ENCODE measurements around the gene KANSL1L.

Gene KANSL1L

GRCh38 chr2:210054696-210055095 is 116.5 kb downstream of the KANSL1L start:
- DNase-seq = no peak

- no peak for DNase-seq
Observed at GRCh38 chr2:210050885-210051284, 120.3 kb downstream of the KANSL1L start.

- no peak for DNase-seq
Observed at GRCh38 chr2:210049831-210050230, 121.4 kb downstream of the KANSL1L start.

GRCh38 chr2:210046851-210047500 is 124.2 kb downstream of the KANSL1L start:
- no peak for DNase-seq

- DNase-seq = no peak
Observed at GRCh38 chr2:210038078-210038477, 133.1 kb downstream of the KANSL1L start.

- no peak for DNase-seq
Observed at GRCh38 chr2:210035679-210036078, 135.5 kb downstream of the KANSL1L start.

- no peak for DNase-seq
Observed at GRCh38 chr2:210034087-210034683, 137.0 kb downstream of the KANSL1L start.

- no peak for DNase-seq
Observed at GRCh38 chr2:210028178-210028577, 143.0 kb downstream of the KANSL1L start.

GRCh38 chr2:210027608-210028007 is 143.6 kb downstream of the KANSL1L start:
- no peak for DNase-seq

- DNase-seq = no peak
Observed at GRCh38 chr2:210022824-210023223, 148.4 kb downstream of the KANSL1L start.

- no peak for DNase-seq
Observed at GRCh38 chr2:210020138-210020537, 151.1 kb downstream of the KANSL1L start.

- no peak for DNase-seq
Observed at GRCh38 chr2:210009896-210010295, 161.3 kb downstream of the KANSL1L start.

GRCh38 chr2:210009126-210009525 is 162.1 kb downstream of the KANSL1L start:
- no peak for DNase-seq

GRCh38 chr2:210007895-210008294 is 163.3 kb downstream of the KANSL1L start:
- DNase-seq = no peak

GRCh38 chr2:210004881-210005280 is 166.3 kb downstream of the KANSL1L start:
- DNase-seq = no peak

GRCh38 chr2:210003359-210003758 is 167.8 kb downstream of the KANSL1L start:
- DNase-seq = no peak

- peak; percentile 92 for DNase-seq
Observed at GRCh38 chr2:210002158-210003157, 168.8 kb downstream of the KANSL1L start, which contains the start of gene RPE. Gene RPE, plus strand, starts transcription at chr2:210002638. Its CDS starts 24 bp downstream, at chr2:210002662.

GRCh38 chr2:210000464-210001324 is 170.5 kb downstream of the KANSL1L start:
- no peak for DNase-seq

- no peak for DNase-seq
Observed at GRCh38 chr2:209998596-209998995, 172.6 kb downstream of the KANSL1L start.

- DNase-seq = no peak
Observed at GRCh38 chr2:209993968-209994367, 177.2 kb downstream of the KANSL1L start.

GRCh38 chr2:209990838-209991237 is 180.4 kb downstream of the KANSL1L start:
- DNase-seq = no peak

GRCh38 chr2:209988010-209988409 is 183.2 kb downstream of the KANSL1L start:
- DNase-seq = no peak
